Epidermal melanocyte (primary cell): ENCODE data around the gene COBL.
"Not testable (repeated sequence)": the region's sequence is repeated elsewhere in the genome, so short reads cannot be mapped to it uniquely, and the experiment has no call there.

Source experiments
- DNase-seq: peaks from one replicate; pipeline ENCODE4 v3.0.0; 2011; ENCODE audit warnings: low spot score; ENCODE audit not compliant: insufficient read length

The COBL gene

DNA sequence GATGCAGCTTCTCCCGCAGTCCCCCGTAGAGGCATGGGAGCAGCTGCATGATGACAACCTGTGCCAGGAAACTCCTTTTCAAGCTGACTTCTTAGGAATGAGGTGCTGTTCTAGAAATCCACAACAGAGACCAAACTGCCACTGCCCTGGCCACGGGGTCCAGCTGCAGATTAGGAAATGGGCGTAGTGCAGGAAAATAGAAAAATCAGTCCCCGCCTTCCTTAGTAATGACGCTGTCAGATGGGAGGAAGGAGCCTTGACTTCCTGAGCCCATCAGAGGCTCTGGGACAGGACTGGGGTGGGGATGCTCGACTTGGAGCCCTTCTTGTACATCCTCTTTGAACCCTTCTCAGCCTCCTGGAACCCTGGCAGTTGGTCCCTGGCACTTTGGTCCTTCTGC, 306.1 kb downstream of the COBL start:
- no peak for DNase-seq

- no peak for DNase-seq
Measured at GRCh38 chr7:51009716-51010496, 306.7 kb downstream of the COBL start.

GRCh38 chr7:51007551-51008505, 308.8 kb downstream of the COBL start:
- DNase-seq = no peak

DNA sequence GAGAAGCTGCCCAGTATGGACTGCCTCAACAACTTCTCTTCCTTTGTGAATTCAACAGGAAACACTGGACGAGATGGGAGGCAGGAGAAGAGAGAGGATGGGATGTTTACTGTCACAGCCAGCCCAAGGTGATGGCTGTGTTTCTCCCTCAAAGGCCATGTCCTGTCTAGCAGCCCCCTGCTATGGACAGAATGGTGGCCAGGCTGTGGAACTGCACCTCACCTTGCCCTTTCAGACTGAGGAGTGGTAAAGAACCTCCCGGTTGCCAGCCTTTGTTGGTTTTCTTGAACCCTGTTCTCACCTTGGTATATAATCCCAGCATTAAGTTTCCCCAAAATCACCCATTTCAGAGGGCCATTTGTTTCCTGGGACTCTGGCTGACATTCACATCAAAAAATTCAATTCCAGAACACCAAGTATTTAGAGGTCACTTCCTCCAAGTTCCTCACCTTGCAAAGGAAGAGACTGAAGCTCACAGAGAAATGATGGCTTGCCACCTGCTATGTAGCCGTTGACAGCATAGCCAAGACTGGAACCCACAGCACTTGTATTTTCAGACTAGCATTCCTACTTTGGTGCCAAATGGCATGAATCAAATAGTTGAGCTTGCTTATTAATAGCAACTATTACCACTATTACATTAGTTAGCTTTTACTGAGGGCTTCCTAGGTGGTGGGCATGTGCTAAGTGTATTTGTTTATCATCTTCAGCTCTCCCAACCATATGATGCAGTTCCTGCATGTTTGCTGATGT, 309.9 kb downstream of the COBL start:
- no peak for DNase-seq

- no peak for DNase-seq
Measured at GRCh38 chr7:51005074-51005473, 311.5 kb downstream of the COBL start.

- no peak for DNase-seq
Measured at GRCh38 chr7:51000956-51001355, 315.7 kb downstream of the COBL start.

DNA sequence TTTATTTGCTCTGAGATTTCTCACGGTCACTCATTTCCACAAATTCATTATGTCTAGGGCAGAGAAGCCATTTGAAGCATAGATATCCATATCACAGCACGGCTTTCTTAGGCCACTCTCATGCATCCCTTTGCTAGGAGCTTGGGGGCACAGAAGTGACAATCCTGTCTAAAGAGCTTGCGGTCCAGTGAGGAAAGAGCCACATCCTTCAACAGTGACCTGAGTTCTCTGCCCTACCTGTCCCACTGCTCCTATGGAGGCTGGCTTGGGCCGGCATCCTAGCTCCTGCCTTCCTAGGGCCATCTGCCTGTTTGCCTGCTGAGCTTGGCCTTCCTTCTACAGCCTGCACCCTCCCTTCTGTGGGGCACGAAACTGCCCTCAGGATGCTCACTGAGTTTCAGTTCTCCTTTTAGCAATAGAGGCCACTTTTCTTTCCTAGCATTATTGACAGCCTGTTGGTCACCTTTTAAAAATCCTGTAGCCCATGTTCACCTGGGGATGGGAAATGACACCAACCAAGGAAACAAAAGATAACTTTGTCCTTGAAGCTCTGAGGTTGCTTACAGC, 321.8 kb downstream of the COBL start:
- no peak for DNase-seq

GRCh38 chr7:50990214-50990613, 326.4 kb downstream of the COBL start:
- DNase-seq = not testable (repeated sequence)

DNA sequence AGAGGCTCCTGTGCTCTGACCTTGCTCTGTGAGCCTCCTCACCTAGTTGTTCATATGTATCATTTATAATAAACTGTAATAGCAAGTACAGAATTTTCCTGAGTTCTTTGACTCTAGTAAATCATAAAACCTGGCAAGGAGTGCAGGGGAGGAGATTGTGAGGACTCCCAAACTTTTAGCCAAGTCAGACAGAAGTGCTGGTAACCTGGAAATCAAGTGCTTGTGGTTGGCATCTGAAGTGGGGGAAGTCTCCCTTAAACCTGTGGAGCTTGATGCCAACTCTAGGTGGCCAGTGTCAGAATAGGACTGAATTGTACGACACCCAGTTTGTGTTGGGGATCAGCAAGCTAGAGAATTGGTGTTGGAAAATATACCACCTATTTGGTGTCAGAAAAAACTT, 327.6 kb downstream of the COBL start:
- DNase-seq = no peak

DNA sequence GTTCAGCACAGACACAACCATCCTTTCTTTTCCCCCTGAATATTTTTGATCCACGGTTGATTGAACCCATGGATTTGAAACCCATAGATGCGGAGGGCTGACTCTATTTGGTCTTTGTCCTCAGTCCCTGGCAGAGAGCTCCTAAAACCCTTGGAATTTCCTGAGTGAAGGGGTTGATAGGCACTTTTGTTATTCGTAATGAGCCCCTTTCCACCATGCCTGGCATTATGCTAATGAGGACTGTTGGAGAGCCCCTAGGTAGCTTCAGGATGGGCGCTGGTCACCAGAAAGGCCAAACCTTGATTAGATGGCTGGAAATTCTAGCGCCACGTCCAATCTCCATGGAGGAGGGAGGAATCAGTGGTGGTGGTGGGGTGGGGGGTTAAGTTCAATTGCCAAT, 328.1 kb downstream of the COBL start:
- no peak for DNase-seq

DNA sequence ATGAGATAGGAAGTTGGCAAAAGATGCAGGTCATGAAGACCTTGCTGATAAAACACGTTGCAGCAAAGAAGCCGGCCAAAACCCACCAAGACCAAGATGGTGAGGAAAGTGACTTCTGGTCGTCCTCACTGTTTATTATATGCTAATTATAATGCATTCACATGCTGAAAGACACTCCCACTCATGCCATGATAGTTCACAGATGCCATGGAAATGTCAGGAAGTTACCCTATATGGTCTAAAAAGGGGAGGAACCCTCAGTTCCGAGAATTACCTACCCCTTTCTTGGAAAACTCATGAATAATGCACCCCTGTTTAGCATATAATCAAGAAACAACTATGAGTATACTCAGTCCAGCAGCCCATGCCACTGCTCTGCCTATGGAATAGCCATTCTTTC, 331.5 kb downstream of the COBL start:
- DNase-seq = no peak

DNA sequence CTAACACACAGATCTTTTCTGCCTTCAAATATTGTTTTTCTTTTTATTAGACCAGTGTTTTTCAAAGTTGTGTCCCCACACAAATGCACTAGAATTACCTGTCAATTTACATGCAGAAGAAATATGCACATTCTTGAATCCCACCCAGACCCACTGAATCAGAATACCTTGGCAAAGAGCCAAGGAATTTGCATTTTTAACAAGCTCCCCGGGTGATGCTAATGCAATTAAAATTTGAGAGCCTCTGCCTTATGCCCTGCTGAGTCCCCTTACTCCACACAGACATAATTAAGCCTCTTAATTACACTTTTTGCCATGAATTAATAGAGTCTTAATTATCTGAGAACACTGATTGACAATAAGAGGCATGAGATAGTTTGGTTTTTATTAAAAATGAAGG, 332.8 kb downstream of the COBL start:
- no peak for DNase-seq

DNA sequence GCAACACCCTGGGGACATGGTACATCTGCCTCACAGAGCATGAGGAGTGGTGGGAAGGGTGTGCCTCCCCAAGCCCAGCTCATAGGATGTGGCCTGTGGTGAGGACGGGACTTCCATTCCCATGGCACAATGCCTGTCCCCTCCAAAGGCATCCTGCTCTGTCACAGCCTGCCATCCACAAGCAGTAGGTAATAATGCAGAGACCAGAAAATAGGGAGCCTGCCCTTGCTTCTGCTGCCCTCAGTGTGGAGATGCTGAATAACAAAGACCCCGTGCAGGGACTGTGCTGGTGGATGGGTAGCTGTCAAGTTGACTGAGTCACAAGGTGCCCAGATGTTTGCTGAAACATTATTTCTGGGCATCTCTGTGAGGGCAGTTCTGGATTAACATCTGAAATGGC, 334.0 kb downstream of the COBL start:
- no peak for DNase-seq

GRCh38 chr7:50981743-50982142, 334.9 kb downstream of the COBL start:
- DNase-seq = no peak

GRCh38 chr7:50980411-50980810, 336.2 kb downstream of the COBL start:
- no peak for DNase-seq

GRCh38 chr7:50978633-50979215, 337.9 kb downstream of the COBL start:
- DNase-seq = no peak

GRCh38 chr7:50977421-50977820, 339.2 kb downstream of the COBL start:
- DNase-seq = no peak

GRCh38 chr7:50976064-50976463, 340.5 kb downstream of the COBL start:
- no peak for DNase-seq

- no peak for DNase-seq
Measured at GRCh38 chr7:50974240-50974639, 342.4 kb downstream of the COBL start.

DNA sequence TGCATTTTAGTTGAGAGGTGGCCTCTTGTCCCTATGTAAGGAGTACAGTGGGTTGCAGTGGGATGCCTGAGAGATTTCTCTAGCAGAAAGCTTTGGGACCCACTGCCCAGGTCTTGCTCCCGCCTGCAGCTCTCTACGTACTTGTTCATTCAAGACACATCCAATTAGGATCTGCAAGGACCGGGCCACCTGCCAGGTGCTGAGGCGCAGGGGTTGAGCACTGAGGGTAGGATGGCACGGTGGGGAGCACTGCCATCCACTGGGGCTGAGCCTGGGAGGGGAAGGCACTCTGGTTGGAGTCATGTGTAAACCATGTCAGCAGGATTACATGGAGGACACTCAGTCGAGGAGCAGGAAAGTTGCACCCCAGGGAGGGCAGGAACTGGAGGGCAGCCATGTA, 342.8 kb downstream of the COBL start:
- no peak for DNase-seq

DNA sequence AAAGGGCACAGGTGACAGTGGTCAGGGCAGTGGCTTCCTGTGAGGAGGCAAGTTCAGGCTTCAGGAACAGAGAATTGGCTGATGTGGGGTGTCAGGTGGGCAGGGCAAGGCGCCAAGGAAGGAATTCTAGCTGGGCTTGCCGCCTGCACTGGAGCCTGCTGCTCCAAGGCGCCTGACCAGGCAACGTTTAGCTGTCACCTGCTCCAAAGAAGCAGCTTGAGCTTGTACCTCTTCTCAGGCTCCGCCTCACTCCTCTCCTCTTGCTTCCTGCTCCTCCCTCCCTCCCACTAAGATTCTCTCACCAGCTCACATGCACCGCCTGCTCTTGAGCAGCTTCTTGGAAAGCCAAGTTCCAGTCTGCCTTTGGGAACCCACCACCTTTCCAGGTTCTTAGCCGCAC, 346.5 kb downstream of the COBL start:
- DNase-seq = no peak
